Ishikawa (cell line): ENCODE data around the gene IGSF3.

ENCODE experiments used
- CEBPB ChIP-seq: IDR thresholded peaks from 2 replicates; pipeline ENCODE4 v1.6.1; 2012
- CREB1 ChIP-seq: IDR thresholded peaks from 2 replicates; pipeline ENCODE4 v1.6.1; 2012; ENCODE audit warnings: low read depth
- EGR1 ChIP-seq: IDR thresholded peaks from 2 replicates; pipeline ENCODE4 v1.6.1; 2012
- EP300 ChIP-seq: IDR thresholded peaks from 2 replicates; pipeline ENCODE4 v1.6.1; 2012; ENCODE audit warnings: borderline replicate concordance
- FOXM1 ChIP-seq: IDR thresholded peaks from 2 replicates; pipeline ENCODE4 v1.6.1; 2012; ENCODE audit warnings: low read depth, borderline replicate concordance
- MAX ChIP-seq: IDR thresholded peaks from 2 replicates; pipeline ENCODE4 v1.6.1; 2012
- NFIC ChIP-seq: IDR thresholded peaks from 2 replicates; pipeline ENCODE4 v1.6.1; 2012
- RAD21 ChIP-seq: IDR thresholded peaks from 2 replicates; pipeline ENCODE4 v1.6.1; 2012; ENCODE audit warnings: low read depth
- REST ChIP-seq: IDR thresholded peaks from 2 replicates; pipeline ENCODE4 v1.6.1; 2012; ENCODE audit warnings: low read depth, mild to moderate bottlenecking
- TAF1 ChIP-seq: IDR thresholded peaks from 2 replicates; pipeline ENCODE4 v1.6.1; 2012; ENCODE audit warnings: low read depth, mild to moderate bottlenecking
- TCF12 ChIP-seq: IDR thresholded peaks from 2 replicates; pipeline ENCODE4 v1.6.1; 2012; ENCODE audit warnings: low read depth
- TEAD4 ChIP-seq: IDR thresholded peaks from 2 replicates; pipeline ENCODE4 v1.6.1; 2012
- USF1 ChIP-seq: IDR thresholded peaks from 2 replicates; pipeline ENCODE4 v1.6.1; 2012
- YY1 ChIP-seq: IDR thresholded peaks from 2 replicates; pipeline ENCODE4 v1.6.1; 2012; ENCODE audit warnings: low read depth

IGSF3 gene

GRCh38 chr1:116569776-116570357 lies 97.7 kb downstream of the IGSF3 start:
- TF ChIP-seq USF1, result no peak
- no peak for TF ChIP-seq NFIC
- TF ChIP-seq EGR1, result no peak
- no peak for TF ChIP-seq MAX
- TF ChIP-seq TEAD4, result no peak
- TF ChIP-seq CEBPB, result no peak
- TF ChIP-seq TCF12, result no peak
- no peak for TF ChIP-seq FOXM1
- TF ChIP-seq CREB1, result no peak
- no peak for TF ChIP-seq REST
- TF ChIP-seq TAF1, result no peak
- TF ChIP-seq RAD21, result no peak

GRCh38 chr1:116569381-116569670 lies 98.2 kb downstream of the IGSF3 start:
- no peak for TF ChIP-seq CEBPB
- no peak for TF ChIP-seq NFIC
- no peak for TF ChIP-seq USF1
- TF ChIP-seq REST, result no peak

GRCh38 chr1:116568662-116569380 lies 98.7 kb downstream of the IGSF3 start:
- TF ChIP-seq TEAD4 (no peak), EGR1 (no peak), EP300 (no peak), YY1 (no peak), MAX (no peak), REST (no peak), CREB1 (no peak), TCF12 (no peak)

GRCh38 chr1:116567790-116568661 lies 99.5 kb downstream of the IGSF3 start:
- TF ChIP-seq TEAD4 (no peak), FOXM1 (no peak), MAX (no peak), RAD21 (no peak), CEBPB (no peak), USF1 (no peak)
